Keratinocyte (primary cell): ENCODE measurements around the gene SH3GL3. TPM values are rescaled to one million over a fixed set of nuclear protein-coding genes. Genes with fewer than 3 reads are reported as not detected.

Experiments
- DNase-seq: peaks from one replicate; pipeline ENCODE4 v3.0.0-alpha.2; 2011; ENCODE audit warnings: low read depth, missing footprints, low spot score
- FAIRE-seq: peaks from 2 replicates; lab custom pipeline; 2011; peaks lifted over from hg19 to GRCh38; lab: Jason Lieb, UNC
- H2AFZ ChIP-seq: 2 replicates; pipeline ENCODE4 v1.6.0; 2012; ENCODE audit warnings: low read length, control low read depth, inconsistent platforms; ENCODE audit not compliant: control insufficient read depth
- H3K27ac ChIP-seq: 2 replicates; pipeline ENCODE4 v1.5.1; 2011; ENCODE audit warnings: low read length; ENCODE audit not compliant: control insufficient read depth, insufficient read depth
- H3K27me3 ChIP-seq: 3 replicates; pipeline ENCODE4 v1.6.0; 2011; ENCODE audit warnings: low read length; ENCODE audit not compliant: control insufficient read depth, insufficient read depth; ENCODE audit errors: extremely low read depth
- H3K36me3 ChIP-seq, 2 experiments: 2 replicates in 1 of 2; 3 replicates in 1 of 2; pipeline ENCODE4 v1.5.1; 2011; ENCODE audit warnings: low read length in 2 of 2, mild to moderate bottlenecking in 1 of 2; ENCODE audit not compliant: control insufficient read depth in 2 of 2, insufficient read depth in 2 of 2; ENCODE audit errors: extremely low read depth in 1 of 2
- H3K4me1 ChIP-seq: 3 replicates; pipeline ENCODE4 v1.5.1; 2011; ENCODE audit warnings: low read length; ENCODE audit not compliant: control insufficient read depth, insufficient read depth; ENCODE audit errors: extremely low read depth
- H3K4me2 ChIP-seq: 3 replicates; pipeline ENCODE4 v1.6.0; 2011; ENCODE audit warnings: low read depth, low read length; ENCODE audit not compliant: control insufficient read depth, insufficient read depth; ENCODE audit errors: extremely low read depth
- H3K4me3 ChIP-seq, 3 experiments: fragments of 200-600 bp in 1 of 3; sonication (generic) in 1 of 3; 2 replicates in 2 of 3; 3 replicates in 1 of 3; pipeline ENCODE4 v1.5.1; 2011 to 2016; ENCODE audit warnings: low read length in 3 of 3, mild to moderate bottlenecking in 3 of 3, control low read depth in 2 of 3, inconsistent platforms in 1 of 3, low read depth in 1 of 3, mixed read lengths in 1 of 3, mixed run types in 1 of 3, moderate library complexity in 1 of 3; ENCODE audit not compliant: control insufficient read depth in 2 of 3, insufficient read depth in 2 of 3; ENCODE audit errors: extremely low read depth in 1 of 3
- H3K79me2 ChIP-seq: 2 replicates; pipeline ENCODE4 v1.6.0; 2012; ENCODE audit warnings: low read length; ENCODE audit not compliant: control insufficient read depth, insufficient read depth
- H3K9ac ChIP-seq: 3 replicates; pipeline ENCODE4 v1.6.0; 2011; ENCODE audit warnings: low read length; ENCODE audit not compliant: control insufficient read depth, insufficient read depth; ENCODE audit errors: extremely low read depth
- H3K9me1 ChIP-seq: 3 replicates; pipeline ENCODE4 v1.6.0; 2011; ENCODE audit warnings: low read length; ENCODE audit not compliant: control insufficient read depth, insufficient read depth; ENCODE audit errors: extremely low read depth
- H3K9me3 ChIP-seq: 2 replicates; pipeline ENCODE4 v1.5.1; 2012; ENCODE audit warnings: low read depth, low read length; ENCODE audit not compliant: control insufficient read depth
- H4K20me1 ChIP-seq: 3 replicates; pipeline ENCODE4 v1.6.0; 2011; ENCODE audit warnings: low read length; ENCODE audit not compliant: control insufficient read depth, insufficient read depth; ENCODE audit errors: extremely low read depth
- EZH2 ChIP-seq: IDR thresholded peaks from one replicate; pipeline ENCODE4 v1.6.1; 2012; ENCODE audit warnings: inconsistent platforms, mild to moderate bottlenecking, low read length, moderate library complexity
- dilution Hi-C: fragments of 300-500 bp; cut with MboI; formaldehyde crosslinking; loops from one replicate; pipeline ENCODE4 v1.7.0; 2020; ENCODE audit warnings: low sequenced_read_pairs; ENCODE audit not compliant: extremely low pct_ligation_motif_present
- polyA plus RNA-seq, 5 experiments: library from polyadenylated mRNA; depleted of rRNA in 3 of 5; stranded (reverse) in 3 of 5; stranded (forward) in 1 of 5; unstranded in 1 of 5; fragments of >200 nt; gene quantifications; 1 replicate in 1 of 5; 2 replicates in 3 of 5; 3 replicates in 1 of 5; pipeline versions ENCODE4 v1.2.1 to v1.2.3, GENCODE V29; 2011 to 2012; ENCODE audit warnings: missing spikeins in 2 of 5, low read depth in 1 of 5, low replicate concordance in 1 of 5
- TF ChIP-seq, protein P1 (sequence below), 3 experiments: IDR thresholded peaks in 1 of 3; conservative IDR thresholded peaks in 1 of 3; optimal IDR thresholded peaks in 1 of 3; 2 replicates in 2 of 3; 3 replicates in 1 of 3; pipeline versions ENCODE3 to v1.5.1; 2011; ENCODE audit warnings: low read length in 3 of 3, mild to moderate bottlenecking in 3 of 3, moderate library complexity in 2 of 3, control low read depth in 1 of 3, inconsistent platforms in 1 of 3; ENCODE audit not compliant: insufficient read depth in 2 of 3; ENCODE audit errors: extremely low read depth in 1 of 3

SH3GL3 gene
- polyA plus RNA-seq, 1 donor (not counting 4 experiments of a cell fraction or from before 2014, with no cell fraction given) = 0.20 TPM

DNA sequence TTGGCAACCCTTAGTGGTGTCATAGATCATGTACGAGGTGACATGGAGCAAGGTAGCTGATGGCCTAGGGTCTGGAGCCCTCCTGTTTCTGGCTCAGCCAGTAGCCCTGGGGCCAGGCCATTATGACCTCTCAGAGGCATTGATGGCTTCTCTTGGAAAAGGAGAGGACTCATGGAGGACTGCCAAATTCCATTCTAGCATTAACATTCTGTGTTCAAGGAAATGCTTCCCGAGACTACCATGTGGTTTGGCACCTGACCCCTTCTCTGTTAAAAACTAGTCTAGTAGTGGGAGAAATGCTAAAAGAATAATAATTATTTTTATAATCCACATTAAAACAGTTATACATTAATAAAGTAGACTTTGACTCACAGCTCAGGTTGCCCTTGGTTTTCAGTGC lies 166.6 kb downstream of the SH3GL3 start:
- H3K79me2 ChIP-seq = no peaks in the 10 kb centered on the region
- DNase-seq (no peak), FAIRE-seq (no peak)
- no peaks in the 10 kb centered on the region for H3K27me3 ChIP-seq
- no peaks in the 10 kb centered on the region for H3K4me1 ChIP-seq
- H3K9me3 ChIP-seq = no peaks in the 10 kb centered on the region
- no peak overlapping the region for H3K4me2 ChIP-seq
- H3K4me3 ChIP-seq = no peak overlapping the region
- H4K20me1 ChIP-seq = no peaks in the 10 kb centered on the region
- H3K9me1 ChIP-seq = no peaks in the 10 kb centered on the region
- dilution Hi-C loops = no loop called here
- no peak overlapping the region for H3K9ac ChIP-seq
- H3K36me3 ChIP-seq = no peaks in the 10 kb centered on the region
- no peak overlapping the region for H2AFZ ChIP-seq
- TF ChIP-seq, protein P1, sequence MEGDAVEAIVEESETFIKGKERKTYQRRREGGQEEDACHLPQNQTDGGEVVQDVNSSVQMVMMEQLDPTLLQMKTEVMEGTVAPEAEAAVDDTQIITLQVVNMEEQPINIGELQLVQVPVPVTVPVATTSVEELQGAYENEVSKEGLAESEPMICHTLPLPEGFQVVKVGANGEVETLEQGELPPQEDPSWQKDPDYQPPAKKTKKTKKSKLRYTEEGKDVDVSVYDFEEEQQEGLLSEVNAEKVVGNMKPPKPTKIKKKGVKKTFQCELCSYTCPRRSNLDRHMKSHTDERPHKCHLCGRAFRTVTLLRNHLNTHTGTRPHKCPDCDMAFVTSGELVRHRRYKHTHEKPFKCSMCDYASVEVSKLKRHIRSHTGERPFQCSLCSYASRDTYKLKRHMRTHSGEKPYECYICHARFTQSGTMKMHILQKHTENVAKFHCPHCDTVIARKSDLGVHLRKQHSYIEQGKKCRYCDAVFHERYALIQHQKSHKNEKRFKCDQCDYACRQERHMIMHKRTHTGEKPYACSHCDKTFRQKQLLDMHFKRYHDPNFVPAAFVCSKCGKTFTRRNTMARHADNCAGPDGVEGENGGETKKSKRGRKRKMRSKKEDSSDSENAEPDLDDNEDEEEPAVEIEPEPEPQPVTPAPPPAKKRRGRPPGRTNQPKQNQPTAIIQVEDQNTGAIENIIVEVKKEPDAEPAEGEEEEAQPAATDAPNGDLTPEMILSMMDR (optimal IDR thresholded peaks at IDR 0.05 in 1 of 3, IDR thresholded peaks at IDR 0.05 in 1 of 3, conservative IDR thresholded peaks at IDR 0.05 in 1 of 3; ENCODE audit: extremely low read depth in 1 of 3, insufficient read depth in 2 of 3, low read length in 3 of 3) = no peak
- TF ChIP-seq EZH2 = no peak
- no peak overlapping the region for H3K27ac ChIP-seq

- Histone ChIP-seq H3K27me3 (no peaks in the 10 kb centered on the region), H3K9ac (no peak overlapping the region), H2AFZ (no peak overlapping the region), H3K9me3 (no peaks in the 10 kb centered on the region), H3K4me2 (no peak overlapping the region), H3K9me1 (no peaks in the 10 kb centered on the region), H3K4me1 (no peaks in the 10 kb centered on the region), H3K36me3 (no peaks in the 10 kb centered on the region), H3K27ac (no peak overlapping the region), H4K20me1 (no peaks in the 10 kb centered on the region), H3K79me2 (no peaks in the 10 kb centered on the region), H3K4me3 (no peak overlapping the region)
- dilution Hi-C loops = no loop called here
- TF ChIP-seq, protein P1 (optimal IDR thresholded peaks at IDR 0.05 in 1 of 3, IDR thresholded peaks at IDR 0.05 in 1 of 3, conservative IDR thresholded peaks at IDR 0.05 in 1 of 3; ENCODE audit: extremely low read depth in 1 of 3, insufficient read depth in 2 of 3, low read length in 3 of 3) = no peak
- no peak for TF ChIP-seq EZH2
- no peak for DNase-seq
- no peak for FAIRE-seq
These were observed 169.7 kb downstream of the SH3GL3 start for GRCh38 chr15:83616840-83617239.
